Frontal cortex (tissue), 4 donors: ENCODE results near the gene NRBF2. TPM values are rescaled to one million over a fixed set of nuclear protein-coding genes. Genes with fewer than 3 reads are reported as not detected.
"Not testable (repeated sequence)": the region's sequence is repeated elsewhere in the genome, so short reads cannot be mapped to it uniquely, and the experiment has no call there.

Experiments
- DNase-seq, 2 donors: peaks; one replicate each; pipeline ENCODE4 v3.0.0; 2012; ENCODE audit warnings: low spot score in 2 of 2
- FAIRE-seq: peaks from 2 replicates; lab custom pipeline; 2012; peaks lifted over from hg19 to GRCh38; lab: Jason Lieb, UNC
- total RNA-seq: library from RNA; depleted of rRNA; stranded (reverse); fragments of >200 nt; gene quantifications from one replicate; pipeline ENCODE4 v1.2.3, GENCODE V29; 2014
- donor health status: control.
- donor health status: control.
- donor health status: control.

The NRBF2 gene
- 20.4 TPM for total RNA-seq

DNA sequence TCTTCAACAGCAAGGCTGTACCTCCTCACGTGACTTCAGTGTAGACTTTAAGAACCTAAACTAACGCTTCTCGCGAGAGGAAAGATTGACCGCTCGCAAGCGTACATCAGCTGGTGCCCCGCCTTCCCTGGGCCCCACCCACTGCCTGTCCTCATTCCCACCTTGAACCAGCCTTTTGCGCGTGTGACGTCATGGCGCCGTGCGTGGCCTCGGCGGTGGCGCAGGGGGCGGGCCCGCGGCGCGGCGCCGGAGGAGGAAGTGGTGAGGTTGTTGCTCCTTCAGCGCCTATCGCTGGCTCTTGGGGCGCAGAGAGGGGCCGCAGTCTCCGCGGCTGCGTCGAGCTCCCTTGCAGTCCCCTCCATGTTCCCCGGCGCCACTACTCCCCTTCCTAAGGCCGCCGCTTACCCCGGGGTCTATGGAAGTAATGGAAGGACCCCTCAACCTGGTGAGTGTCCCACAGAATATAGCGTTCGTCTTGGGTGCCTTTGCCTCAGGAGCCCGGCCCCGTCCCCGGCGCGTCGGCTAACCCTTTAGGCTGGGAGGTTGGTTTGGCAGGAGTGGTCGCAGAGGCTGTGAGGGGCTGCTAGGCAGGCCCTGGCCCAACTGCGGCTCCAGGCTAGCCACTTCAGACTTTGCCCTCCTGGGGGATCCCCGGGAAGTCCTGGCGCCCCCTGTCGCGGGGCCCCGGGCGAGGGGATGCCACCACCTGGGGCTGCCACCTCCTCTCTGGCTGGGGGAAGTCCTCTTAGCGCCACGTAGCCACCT lies at the start of gene NRBF2:
Gene NRBF2, plus strand, starts transcription at position 273 of the 765 bp plus-strand sequence. Its CDS starts 143 bp downstream, at position 416.
- FAIRE-seq (no peak), DNase-seq (peak; percentile 76 to 89)

DNA sequence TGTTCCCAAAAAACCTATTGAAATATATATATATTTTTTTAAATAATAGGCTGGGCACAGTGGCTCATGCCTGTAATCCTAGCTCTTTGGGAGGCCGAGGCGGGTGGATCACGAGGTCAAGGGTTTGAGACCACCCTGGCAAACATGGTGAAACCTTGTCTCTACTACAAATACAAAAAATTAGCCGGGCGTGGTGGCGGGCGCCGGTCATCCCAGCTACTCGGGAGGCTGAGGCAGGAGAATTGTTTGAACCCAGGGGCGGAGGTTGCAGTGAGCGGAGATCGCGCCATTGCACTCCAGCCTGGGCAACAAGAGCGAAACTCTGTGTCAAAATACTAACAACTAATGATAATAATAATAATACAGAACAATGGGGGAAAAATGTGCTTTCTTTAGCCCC lies 49.7 kb upstream of the NRBF2 start:
- DNase-seq: not testable (repeated sequence)

DNA sequence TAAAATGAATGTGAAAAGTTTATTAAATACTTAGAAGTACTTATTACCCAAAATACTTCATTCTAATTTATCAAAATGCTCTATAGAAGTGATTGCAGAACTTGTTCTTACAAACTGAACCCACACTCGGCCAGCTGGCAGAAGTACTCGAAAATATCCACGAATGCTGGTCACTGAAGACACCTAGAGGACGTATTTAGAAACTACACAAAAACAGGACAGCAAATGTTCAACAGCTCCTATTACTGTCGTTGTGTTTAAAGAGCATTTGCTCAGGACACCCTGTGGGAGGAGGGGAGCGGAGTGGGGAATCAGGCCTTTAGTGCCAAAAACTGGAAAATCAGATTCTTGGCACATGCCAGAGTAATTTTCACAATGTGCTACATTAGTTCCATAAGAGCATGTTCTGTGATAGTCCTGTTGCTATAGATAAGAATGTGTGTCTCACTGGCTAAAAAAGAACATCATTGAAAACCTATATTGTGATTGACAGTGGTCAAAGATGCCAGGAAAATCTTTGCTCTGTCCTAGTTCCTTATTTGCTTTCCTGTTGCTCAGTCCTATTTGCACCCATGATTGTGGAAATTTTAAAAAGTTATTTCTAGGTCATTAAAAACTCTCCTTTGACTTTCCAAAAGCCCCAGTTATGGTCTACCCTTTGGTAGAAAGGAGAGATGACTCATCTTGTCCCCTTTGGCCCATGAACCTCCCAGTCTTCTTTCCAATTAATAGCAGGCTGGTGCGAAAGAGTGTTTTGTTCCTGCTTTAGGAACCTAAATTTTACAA lies 49.0 kb upstream of the NRBF2 start:
- peak; percentile 96 for FAIRE-seq
- DNase-seq: peak; percentile 26 to 46

More for the DNA sequence above, 49.7 kb upstream of the NRBF2 start:
- FAIRE-seq: not testable (repeated sequence)

DNA sequence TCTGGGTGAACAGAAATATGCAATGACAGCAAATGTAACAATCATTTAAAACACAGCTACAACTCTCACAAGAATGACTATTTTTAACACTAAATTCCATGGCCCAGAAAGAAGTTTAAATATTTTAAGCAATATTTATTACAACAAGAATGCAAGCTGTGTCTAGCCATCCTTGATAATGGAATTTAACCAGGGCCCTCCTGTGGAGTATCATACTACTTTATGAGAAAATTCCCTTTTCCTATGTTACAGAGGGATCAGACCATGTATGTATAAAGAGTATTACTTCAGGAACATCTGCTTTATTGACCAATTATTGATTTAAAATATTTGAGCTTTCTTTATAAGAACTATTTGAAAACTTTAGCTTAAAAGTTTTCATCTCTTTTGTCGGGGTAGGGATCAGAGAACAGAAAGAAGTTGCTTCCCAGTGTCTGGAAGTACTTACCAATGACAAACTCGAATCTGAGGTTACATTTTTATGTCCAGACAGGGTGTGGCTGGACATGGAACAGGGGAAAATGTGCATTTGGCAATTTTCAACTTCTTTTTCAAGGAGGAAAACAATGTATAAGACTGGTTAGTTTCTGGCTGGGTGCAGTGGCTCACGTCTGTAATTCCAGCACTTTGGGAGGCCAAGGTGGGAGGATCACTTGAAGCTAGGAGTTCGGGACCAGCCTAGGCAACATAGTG lies 48.3 kb upstream of the NRBF2 start:
- DNase-seq (no peak), FAIRE-seq (no peak)

- FAIRE-seq (no peak), DNase-seq (no peak)
Measured at GRCh38 chr10:63093227-63093626, 39.9 kb upstream of the NRBF2 start.

DNA sequence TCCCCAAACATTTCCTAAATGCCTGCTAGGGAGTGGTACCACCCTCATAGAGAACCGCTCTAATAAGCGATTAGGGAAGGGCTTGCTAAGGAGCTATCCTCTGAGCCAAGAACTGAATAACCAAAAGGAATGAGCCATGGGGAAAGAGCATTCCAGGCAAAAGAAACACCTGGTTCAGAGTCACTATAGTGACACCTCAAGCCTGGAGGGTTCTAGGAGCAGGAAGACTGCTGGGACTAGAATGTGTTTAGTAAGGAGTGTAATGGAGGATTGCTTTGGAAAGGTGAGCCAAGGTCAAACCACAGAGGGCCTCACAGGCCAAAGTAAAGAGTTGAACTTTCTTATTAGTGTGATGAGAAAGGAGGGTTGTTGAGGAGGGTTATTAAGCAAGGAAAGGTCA lies 38.7 kb upstream of the NRBF2 start:
- DNase-seq (no peak), FAIRE-seq (no peak)

DNA sequence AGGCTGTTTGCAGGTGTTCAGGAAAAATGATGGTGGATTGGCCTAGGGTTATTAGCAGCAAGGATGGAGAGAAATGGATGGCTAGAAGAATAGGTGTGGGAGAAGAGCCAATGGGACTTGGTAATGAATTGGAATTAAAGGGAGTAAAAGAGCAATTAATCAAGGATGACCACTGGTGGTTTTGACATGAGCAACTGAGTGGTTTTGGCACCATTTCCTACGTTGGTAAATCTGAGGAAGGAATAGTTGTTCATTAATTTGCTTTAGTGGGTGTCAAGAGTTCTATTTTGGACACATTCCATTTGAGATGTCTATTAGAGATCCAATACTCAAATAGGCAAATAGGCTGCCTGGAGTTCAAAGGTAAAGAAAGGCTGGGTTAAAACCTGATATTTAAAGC lies 38.2 kb upstream of the NRBF2 start:
- no peak for FAIRE-seq
- DNase-seq: no peak

- DNase-seq (no peak), FAIRE-seq (no peak)
Measured at GRCh38 chr10:63099734-63100133, 33.4 kb upstream of the NRBF2 start.

- DNase-seq, FAIRE-seq: not testable (repeated sequence)
Measured at GRCh38 chr10:63101091-63101490, 32.0 kb upstream of the NRBF2 start.

- FAIRE-seq, DNase-seq: not testable (repeated sequence)
Measured at GRCh38 chr10:63102279-63102883, 30.7 kb upstream of the NRBF2 start.

DNA sequence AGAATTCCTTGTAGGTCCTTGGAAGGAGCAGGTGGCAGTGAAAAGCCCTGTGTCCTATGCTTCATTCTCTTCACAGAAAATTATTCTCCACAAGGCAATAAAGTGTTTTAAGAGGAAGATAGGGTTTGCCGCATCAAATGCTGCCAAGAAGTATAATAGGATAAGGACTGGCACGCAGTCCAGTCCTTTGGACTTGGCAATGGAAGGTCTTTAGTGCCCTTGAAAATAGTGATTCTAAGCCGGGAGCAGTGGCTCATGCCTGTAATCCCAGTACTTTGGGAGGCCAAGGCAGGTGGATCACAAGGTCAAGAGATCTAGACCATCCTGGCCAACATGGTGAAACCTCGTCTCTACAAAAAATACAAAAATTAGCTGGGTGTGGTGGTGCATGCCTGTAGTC lies 29.9 kb upstream of the NRBF2 start:
- not testable (repeated sequence) for DNase-seq, FAIRE-seq

DNA sequence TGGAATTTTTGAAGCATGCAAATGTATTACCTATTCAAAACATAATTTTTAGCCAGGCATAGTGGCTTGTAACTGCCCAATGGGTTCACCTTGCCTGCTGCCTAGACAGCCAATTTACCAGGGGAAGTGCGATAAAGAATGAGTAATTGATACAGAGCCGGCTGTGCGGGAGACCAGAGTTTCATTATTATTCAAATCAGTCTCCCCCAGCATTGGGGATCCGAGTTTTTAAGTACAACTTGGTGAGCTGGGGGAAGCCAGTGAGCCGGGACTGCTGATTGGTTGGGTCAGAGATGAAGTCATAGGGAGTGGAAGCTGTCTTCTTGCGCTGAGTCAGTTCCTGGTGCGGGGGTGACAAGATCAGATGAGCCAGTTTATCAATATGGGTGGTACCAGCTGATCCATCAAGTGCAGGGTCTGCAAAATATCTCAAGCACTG lies 29.1 kb upstream of the NRBF2 start:
- FAIRE-seq: no peak
- no peak for DNase-seq

DNA sequence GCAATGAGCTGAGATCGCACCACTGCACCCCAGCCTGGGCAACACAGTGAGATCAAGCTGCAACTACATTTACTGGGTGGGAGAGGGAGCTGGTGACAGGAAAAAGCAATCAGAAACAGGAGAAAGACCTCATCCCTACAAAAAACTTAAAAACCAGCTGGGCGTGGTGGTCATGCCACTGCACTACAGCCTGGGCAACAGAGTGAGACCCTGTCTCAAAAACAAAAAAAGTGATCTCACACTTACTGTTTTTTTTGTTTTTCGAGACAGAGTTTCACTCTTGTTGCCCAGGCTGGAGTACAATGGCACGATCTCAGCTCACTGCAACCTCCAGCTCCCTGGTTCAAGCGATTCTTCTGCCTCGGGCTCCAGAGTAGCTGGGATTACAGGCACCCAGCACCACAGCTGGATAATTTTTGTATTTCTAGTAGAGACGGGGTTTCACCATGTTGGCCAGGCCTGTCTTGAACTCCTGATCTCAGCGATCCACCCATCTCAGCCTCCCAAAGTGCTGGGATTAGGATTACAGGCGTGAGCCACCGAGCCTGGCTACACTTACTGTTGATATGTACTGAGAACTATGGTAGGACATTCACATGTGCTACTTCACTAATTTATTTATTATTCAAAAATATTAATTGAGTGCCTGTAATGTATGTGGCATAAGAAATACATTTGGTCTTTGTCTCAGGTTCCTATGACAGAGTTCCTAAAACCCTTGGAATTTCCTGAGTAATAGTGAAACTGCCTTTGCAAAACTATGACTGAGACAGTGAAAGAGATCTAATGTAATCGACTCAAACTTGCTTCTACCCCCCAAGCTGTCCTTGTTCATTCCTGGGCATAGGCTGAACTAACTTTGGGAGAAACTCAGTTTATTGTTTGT lies 27.7 kb upstream of the NRBF2 start:
- DNase-seq (no peak), FAIRE-seq (no peak)

- no peak for FAIRE-seq
- DNase-seq: no peak
Measured at GRCh38 chr10:63106111-63106755, 26.9 kb upstream of the NRBF2 start.

GRCh38 chr10:63107943-63108437 lies 25.1 kb upstream of the NRBF2 start:
- FAIRE-seq (no peak), DNase-seq (no peak)

- no peak for FAIRE-seq
- no peak for DNase-seq
Measured at GRCh38 chr10:63110940-63111339, 22.2 kb upstream of the NRBF2 start.

- FAIRE-seq (no peak), DNase-seq (no peak)
Measured at GRCh38 chr10:63114031-63114814, 18.9 kb upstream of the NRBF2 start.
